HG02763 (cell line): ENCODE data around the gene PFN2.
"Not testable (repeated sequence)": the region's sequence is repeated elsewhere in the genome, so short reads cannot be mapped to it uniquely, and the experiment has no call there.

Experiments
- ATAC-seq: cut with Tn5 transposase; IDR thresholded peaks from one replicate; pipeline ENCODE4 v1.9.1; 2021; ENCODE audit warnings: mild to moderate bottlenecking, moderate library complexity; ENCODE audit not compliant: unreplicated experiment

Gene PFN2

DNA sequence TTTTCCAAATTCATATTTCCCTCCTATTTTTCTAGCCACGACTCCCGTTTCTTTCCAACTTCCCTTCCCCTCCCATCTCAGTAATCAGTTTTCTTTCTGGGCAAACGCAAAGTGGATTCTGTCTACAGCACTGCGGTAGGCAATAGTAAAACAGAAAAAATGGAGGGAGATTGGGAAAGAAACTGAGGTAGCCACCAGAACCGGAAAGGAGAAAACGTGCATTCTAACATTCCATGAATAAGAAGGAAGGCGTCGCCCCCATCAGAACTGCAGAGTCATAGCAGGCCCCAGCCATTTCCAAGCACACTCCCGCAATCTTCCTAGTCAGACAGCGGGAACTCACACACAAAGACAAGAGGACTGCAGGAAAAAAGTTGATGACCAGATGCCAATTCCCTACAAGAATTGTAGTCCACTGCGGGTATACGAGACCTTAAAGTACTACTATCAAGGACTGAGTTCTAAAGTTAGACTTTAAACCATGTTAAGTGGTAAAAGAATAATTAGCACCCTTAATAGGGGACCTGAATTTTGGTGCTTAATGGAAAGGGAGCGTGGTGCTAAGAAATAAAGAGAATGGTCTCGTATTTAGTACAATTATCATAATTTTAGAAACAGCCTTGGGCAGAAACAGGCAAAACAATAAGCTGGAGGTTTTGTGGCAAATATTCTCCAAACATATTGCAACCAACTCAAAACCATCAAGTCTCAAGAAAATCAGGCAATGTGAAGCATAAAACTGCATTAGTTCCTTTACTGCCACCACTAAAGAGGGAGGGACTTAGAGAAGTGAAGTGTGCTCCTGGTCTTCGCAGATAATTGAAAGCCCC is 1.4 kb downstream of the PFN2 start:
- ATAC-seq, result no peak

DNA sequence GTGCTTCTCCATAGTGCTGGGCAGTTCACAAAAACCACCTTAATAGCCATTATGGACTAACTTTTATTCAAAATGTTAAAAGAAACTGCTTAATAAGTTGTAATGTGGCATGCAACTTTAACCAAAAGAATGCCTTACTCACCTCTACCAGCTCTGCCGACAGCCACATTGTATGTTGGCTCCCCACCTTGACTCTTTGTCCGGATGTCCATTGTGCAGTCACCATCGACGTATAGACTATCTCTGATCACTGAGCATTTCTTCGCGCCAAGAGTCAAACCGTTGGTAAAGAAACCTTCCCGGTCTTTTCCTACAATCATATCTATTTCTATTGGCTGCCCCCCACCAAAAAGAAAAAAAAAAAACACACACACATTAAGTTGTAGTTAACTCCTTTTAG is 2.5 kb downstream of the PFN2 start:
- no peak for ATAC-seq

DNA sequence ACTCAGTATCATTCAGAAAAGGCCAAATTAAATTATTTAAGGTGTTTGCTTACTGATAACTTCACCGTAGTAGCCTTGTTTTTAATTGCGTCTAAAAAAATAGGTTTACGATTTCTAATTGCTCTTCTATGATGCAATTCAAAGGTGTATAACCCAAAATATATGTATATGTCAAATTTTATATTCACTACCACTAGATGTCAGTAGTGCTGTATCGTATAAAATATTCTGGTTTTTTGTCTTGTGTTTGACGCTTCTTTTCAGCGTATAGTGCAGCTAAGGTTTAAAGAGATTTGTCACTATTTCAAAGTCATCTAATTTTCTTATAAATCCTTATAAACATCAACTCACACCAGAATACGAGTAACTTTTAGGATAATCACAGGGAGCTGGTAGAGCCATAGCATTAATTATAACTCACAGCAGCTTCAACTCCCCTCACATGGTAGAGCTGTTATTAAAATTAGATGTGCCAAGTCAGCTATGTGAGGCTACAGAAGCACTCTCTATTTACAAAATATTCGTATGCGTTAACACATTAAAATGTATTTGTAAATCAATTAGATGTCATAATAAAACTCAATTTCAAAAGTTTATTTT is 3.5 kb downstream of the PFN2 start:
- ATAC-seq, result no peak

DNA sequence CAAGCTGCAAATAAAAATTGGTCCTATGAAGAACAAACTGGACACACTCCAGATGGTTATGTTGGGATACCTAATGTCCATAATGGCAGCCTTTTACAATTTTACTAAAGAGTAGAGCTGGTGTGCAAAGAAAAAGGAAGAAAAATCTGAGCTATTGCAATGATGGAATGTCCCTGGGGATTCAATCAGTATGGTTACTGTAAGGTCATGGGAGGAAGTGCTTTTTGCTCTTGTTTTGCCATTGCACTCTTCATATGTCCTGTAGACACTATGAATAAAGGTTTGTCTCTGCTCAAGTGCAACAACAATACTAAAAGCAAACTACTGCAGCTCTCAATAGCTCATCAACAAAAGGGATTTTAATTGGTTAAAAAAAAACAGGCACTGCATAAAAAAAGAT is 5.4 kb downstream of the PFN2 start:
- no peak for ATAC-seq

DNA sequence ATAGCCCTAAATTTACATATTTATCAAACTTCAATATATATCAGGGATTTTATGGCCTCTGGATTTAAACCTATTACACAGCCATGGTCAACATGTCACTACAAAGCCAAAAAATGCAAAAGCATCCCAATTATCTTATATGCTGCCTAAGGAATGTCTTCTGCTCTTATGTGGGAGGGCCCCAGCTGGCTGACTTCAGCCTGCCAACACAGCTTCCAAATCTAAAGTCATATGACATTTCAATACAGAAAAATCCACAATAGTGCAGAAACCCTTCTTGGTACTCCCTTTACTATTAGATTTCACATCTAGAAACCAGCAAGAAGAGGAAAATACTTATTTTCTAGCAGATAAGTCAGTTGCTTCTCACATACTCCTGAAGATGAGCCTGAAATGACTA is 6.4 kb downstream of the PFN2 start:
- ATAC-seq, result no peak

DNA sequence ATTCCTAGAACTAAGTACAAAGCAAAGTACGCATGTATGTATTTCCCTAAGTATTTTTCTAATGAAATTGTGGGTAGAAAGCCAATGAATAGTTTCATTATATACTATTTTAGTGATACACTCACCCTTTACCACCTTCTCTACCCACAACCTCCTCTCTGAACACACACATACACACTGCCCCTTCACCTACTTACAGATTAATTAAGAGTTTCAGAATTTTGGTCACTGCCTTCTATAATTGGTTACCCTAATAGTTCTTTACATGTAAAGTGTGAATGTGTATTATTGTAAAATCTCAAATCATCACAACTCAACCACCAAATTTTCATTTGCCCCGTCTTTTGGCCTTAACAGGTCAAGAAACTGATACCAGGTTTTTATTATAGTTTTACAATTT is 7.2 kb downstream of the PFN2 start:
- no peak for ATAC-seq

DNA sequence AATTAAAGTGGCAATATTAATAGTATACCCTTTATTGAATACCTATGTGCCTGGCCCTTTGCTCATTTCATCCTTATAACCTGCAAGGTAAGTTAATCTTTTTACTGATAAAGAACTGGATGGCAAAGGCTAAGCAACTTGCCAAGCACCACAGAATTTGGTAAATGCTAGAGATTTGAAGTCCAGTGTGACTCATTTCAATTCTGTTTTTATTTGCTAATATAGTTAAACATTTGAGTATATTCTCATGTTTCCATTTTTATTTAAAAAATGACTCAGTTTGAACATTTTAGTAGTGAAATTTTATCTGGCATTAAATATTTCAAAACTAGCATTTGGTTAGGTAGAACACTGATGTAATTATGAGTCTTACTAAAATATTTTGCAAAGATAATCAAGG is 11.3 kb downstream of the PFN2 start:
- no peak for ATAC-seq

DNA sequence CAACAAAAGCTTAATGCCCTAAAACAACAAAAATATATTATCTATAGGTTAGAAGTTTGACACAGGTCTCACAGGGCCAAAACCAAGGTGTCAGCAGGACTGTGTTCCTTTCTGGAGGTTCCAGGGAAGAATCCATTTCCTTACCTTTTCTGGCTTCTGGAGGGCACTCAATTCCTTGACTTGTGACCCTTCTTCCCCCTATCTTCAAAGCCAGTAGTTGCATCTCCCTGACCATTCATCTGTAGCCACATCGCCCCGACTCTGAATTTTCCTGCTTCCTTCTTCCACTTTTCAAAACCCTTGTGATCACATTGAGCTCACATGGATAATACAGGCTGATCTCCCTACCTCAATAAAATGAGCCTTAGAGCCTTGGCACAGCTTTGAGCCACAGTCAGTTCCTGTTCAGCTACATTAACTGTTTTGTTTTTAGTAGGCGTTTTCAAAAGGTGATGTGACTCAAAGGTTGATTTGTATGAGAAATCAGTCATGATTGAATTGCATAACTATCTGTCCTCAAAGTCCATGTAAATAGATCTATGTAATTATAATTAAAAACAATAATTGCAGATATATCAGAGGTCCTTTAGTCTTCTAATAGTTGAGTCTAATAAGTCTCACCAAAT is 12.4 kb downstream of the PFN2 start:
- no peak for ATAC-seq

DNA sequence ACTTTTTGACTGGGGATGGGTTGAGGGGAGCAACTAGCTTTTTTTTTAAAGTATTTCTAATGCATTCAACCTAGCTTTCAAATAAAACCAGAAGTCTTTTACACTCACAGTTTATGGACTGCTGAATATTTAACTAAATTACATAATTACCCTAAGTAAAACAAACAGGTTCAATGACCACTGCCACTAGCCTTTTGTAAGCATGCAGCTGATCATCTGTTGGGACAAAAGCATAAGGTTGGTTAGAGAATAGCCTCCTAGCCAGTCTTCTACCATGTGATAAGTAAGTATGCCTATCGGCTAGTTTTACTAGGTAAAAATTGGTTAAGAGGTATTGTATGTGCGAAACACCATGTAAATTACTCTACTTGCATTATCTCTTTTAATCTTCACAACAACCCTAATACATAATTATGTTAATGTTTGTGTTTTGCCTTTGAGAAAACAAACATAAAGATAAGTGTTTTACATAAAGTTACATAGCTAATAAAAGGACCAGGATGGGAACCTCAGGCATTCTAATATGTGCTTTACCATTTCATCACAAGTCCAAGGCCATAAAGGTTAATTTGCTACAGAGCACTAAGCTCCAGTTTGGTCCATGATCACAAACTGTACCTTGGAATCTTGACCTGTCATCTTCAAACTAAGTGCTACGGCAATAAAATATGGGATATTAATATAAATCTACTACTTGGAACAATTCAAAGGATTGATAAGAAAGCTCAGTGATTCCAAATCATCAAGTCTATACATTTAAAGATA is 13.2 kb downstream of the PFN2 start:
- no peak for ATAC-seq

DNA sequence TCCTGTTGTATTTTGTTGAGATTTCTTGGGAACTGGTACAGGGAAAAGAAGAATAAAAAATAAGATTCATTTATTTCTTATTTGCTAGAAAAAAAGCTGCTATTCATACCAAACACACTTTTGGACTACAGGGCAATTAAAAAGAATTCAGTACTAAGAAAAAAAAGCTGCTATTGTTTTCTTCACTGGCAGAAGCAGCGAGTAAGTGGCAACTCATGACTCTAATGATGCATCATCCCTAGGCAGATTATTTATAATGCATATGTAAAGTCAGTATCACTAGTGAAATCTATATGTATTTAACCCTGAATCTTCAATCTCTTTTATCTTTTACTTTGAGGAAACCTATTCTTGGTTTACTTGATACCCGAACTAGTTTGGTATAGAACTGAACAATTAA is 15.2 kb downstream of the PFN2 start:
- ATAC-seq, result no peak

DNA sequence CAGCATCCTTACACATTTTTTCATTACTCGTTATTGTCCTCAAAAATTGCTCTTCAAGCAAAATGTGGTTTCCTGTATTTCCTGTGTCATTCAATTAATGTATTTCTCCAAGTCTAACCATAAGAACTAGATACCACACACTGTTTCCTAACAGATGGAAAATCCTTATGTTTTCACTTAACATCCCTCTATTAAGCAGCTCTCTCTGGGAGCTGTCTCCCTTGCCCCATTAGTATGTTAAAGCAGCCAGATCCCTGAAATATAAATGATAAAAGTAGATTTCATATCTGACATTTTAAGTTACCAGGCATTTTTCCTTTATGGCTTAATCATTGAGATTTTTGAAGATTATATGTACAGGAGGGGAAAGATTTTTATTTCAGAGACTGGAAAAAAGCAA is 15.9 kb downstream of the PFN2 start:
- ATAC-seq, result no peak

DNA sequence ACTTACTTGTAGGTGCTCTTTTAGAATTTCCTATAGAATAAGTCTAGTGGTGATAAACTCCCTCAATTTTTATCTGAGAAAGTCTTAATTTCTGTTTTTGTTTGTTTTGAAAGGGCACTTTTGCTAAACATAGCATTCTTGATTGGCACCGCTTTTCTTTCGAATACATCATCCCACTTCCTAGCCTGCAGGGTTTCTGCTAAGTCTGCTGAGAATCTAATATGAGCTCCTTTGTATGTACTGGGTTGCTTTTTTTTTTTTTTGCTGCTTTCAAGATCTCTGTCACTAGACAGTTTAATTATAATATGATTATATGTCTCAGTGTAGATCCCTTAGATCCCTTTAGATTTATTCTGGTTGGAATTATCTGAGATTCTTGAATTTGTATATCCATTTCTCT is 21.5 kb downstream of the PFN2 start:
- ATAC-seq, result no peak

DNA sequence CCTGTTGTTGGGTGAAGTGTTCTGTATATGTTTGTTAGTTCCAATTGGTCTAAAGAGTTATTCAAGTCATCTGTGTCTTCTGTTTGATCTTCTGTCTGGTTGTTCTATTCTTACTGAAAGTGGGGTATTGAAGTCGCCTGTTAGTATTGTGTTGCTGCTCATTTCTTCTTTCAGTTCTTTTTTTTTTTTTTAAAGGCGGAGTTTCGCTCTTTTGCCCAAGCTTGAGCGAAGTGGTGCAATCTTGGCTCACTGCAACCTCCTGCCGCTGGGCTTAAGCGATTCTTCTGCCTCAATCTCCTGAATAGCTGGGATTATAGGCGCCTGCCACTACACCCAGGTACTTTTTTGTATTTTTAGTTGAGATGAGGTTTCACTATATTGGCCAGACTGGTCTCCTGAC is 23.5 kb downstream of the PFN2 start:
- ATAC-seq, result no peak

DNA sequence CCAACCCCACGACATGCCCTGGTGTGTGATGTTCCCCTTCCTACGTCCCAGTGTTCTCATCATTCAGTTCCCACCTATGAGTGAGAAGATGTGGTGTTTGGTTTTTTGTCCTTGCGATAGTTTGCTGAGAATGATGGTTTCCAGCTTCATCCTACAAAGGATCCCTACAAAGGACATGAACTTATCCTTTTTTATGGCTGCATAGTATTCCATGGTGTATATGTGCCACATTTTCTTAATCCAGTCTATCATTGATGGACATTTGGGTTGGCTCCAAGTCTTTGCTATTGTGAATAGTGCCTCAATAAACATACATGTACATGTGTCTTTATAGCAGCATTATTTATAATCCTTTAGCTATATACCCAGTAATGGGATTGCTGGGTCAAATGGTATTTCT is 26.7 kb downstream of the PFN2 start:
- ATAC-seq, result not testable (repeated sequence)

DNA sequence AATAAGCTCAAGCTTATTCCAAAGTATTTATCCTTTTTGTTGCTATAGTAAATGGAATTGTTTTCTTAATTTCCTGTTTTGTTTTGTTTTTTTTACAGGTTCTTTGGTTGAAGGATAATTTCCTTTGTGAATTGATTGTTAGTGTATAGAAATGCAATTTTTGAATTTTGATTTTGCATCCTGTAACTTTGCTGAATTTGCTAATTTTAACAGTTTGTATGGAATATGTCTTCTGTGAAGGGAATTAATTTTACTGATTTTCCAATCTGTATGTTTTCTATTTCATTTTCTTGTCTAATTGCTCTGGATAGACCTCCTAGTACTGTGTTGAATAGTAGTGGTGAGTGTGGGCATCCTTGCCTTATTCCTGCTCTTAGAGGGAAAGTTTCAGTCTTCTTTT is 28.3 kb downstream of the PFN2 start:
- no peak for ATAC-seq

DNA sequence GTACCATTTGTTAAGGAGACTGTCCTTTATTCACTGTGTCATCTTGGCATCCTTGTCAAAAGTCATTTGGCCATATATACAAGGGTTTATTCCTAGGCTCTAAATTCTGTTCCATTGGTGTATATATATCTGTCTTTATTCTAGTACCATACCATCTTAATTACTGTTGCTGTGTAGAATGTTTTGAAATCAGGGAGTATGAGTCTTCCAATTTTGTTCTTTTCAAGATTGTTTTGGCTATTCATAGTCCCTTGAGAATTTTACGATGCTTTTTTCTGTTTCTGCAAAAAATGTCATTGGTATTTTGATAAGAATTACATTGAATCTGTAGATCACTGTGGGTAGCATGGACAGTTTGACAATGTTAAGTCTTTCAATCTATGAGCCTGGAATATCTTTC is 28.7 kb downstream of the PFN2 start:
- ATAC-seq, result no peak

DNA sequence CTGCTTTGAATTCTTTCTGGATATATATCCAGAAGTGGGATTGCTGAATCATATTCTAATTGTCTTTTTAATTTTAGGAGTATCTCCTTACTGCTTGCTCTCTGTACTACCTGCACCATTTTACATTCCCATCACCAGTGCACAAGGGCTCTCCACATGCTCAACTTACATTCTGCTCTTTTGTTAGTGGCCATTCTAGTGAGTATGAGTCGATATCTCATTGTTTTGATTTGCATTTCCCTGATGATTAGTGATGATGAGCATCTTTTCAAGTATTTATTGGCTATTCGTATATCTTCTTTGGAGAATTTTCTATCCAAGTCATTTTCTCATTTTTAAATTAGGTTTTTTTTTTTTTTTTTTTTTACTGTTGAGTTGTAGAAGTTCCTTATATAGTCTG is 29.5 kb downstream of the PFN2 start:
- ATAC-seq, result no peak

DNA sequence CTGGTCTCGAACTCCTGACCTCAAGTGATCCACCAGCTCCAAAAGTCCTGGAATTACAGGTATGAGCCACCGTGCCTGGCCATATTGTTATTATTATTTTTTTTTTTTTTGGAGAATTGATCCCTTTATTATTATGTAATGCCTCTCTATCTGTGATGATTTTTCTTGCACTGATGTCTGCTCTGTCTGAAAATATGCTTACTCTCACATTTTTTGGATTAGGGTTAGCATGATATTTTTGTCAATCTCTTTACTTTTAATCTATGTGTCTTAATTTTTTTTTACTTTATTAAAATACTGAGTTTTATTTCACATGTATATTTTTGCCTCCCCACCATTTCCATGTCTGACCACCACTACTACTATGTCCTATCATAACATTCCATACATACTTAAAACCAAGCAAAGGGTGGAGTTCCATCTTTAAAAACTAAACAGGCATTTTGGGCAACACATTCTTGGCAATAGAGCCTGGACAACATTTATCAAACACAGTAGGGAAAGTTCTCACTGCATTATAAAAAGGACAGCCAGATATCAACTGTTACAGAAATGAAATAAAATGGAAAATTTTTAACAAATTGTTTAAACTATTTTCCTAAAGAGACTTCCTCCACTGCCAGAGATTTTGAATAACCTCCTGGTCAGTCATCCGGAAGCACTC is 32.2 kb downstream of the PFN2 start:
- ATAC-seq, result not testable (repeated sequence)

DNA sequence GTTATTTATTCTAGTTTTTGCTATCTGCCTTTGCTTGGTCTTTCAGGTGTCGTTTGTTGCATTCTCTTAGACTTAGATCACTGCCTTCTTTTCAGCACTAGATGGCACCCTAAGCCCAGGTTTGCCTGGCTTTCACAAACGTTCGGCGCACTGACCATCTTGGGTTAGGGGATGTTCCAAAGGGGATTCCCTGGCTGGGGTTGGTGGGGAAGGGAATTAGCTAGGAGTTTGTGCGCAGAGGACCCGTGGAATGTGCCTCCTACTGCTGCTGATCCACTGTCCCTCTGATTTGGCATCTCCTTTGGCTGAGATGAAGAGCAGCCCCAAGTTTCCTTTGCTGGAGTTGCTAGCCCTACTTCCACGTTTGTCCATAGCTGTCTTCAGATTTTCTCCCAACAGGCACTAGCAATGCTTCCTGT is 33.9 kb downstream of the PFN2 start:
- no peak for ATAC-seq

DNA sequence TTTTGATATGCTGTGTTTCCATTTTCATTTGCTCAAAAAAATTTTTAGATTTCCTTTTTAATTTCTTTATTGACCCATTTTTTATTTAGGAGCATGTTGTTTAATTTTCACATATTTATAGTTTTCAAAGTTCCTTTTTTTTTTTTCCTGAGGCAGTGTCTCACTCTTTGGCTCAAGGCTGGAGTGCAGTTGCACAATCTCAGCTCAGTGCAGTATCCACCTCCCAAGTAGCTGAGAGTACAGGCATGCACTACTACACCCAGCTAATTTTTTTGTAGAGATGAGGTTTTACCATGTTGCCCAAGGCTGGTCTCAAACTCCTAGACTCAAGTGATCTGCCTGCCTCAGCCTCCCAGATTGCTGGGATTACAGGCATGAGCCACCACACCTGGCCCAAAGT is 36.2 kb downstream of the PFN2 start:
- ATAC-seq, result no peak

DNA sequence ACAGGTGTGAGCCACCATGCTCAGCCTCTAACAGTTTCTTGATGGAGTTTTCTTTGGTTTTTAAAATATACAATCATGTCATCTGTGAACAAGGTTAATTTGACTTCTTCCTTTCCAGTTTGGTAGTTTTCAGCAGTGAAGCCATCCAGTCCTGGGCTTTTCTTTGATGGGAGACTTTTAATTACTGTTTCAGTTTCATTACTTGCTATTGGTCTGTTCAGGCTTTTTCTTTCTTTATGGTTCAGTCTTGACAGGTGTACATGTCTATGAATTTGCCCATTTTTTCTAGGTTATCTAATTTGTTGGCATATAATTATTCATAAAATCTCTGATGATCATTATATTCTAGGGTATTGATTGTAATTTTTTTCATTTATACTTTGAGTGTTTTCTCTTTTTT is 36.8 kb downstream of the PFN2 start:
- ATAC-seq, result no peak
